CD4-positive, alpha-beta T cell treated with Interleukin-12 subunit alpha and Interleukin-12 subunit beta, for 1 hour (primary cell): ENCODE measurements around the gene DRICH1.
"Not testable (repeated sequence)": the region's sequence is repeated elsewhere in the genome, so short reads cannot be mapped to it uniquely, and the experiment has no call there.

Source experiments
- DNase-seq: peaks from one replicate; pipeline ENCODE4 v3.0.0-alpha.2; 2020

DRICH1 gene

GRCh38 chr22:23565915-23566704, 66.0 kb downstream of the DRICH1 start:
- no peak for DNase-seq

DNA sequence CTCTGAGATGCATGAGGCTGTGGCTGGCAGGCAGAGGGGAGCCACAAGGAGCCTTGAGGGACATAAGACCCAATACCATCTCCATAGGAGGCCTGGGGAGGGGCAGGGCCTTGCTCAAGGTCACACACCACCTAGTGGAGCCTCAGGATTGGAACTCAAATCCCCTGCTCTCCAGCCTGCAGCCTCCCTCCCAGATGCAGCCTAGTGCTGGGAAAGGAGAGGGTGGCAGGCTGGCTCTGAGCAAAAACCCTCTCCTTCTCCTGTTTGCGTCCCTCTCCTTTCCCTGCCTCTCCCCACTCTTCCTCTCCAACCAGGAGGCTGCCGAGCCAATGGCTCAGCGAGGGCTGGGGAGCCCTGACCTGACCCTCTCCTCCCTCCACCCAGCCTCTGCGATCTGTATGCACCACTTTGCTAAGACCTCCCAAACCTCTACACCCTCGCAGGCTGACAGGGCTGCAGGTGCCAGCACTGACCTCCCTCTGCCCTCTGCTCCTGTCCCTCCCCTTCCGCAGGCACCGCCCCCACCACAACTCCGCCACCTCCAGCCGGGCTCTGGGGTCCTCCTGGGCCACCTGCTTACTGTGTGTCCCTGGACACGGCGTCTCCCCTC, 66.7 kb downstream of the DRICH1 start:
- DNase-seq: no peak

DNA sequence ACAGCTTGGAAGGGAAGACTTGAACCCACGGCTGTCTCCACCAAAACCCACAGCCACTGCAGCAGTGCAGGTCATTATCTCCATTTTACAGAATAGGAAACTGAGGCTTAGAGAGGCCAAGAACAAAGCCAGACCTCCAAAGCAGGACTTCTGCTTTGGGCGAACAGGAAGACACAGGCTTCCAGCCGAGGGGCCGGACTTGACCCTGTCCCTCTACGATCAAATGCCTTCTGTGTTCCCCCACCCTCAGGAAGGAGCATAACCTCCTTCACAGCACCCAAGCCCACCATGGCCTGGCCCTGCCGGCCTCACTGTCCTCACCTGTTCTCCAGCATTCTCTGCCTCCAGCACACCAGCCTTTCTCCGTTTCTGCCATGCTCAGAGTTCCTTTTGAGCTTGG, 67.8 kb downstream of the DRICH1 start:
- no peak for DNase-seq

GRCh38 chr22:23563111-23563510, 69.0 kb downstream of the DRICH1 start:
- DNase-seq: no peak

- no peak for DNase-seq
These were observed 69.9 kb downstream of the DRICH1 start for GRCh38 chr22:23562186-23562585.

DNA sequence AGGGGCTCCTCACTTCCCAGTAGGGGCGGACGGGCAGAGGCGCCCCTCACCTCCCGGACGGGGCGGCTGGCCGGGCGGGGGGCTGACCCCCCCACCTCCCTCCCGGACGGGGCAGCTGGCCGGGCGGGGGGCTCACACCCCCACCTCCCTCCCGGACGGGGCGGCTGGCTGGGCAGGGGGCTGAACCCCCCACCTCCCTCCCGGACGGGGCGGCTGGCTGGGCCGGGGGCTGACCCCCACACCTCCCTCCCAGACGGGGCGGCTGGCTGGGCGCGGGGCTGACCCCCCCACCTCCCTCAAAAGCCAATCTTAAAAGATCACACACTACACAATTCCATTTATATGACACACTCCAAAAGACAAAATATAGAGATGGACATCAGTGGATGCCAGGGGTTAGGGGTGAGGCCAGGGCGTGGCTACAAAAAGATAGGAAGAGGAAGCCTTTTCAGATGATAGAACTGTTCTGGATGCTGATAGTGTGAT, 71.1 kb downstream of the DRICH1 start:
- DNase-seq: not testable (repeated sequence)

- DNase-seq: not testable (repeated sequence)
These were observed 71.9 kb downstream of the DRICH1 start for GRCh38 chr22:23560215-23560614.
